Amniotic stem cell (primary cell): ENCODE results near the gene FRS3.
A peak's percentile ranks its signal among the peaks of the same experiment; 100 is the strongest.

ENCODE experiments used
- DNase-seq: peaks from one replicate; lab custom pipeline; 2025; lab: John Stamatoyannopoulos, UW

Gene FRS3

DNA sequence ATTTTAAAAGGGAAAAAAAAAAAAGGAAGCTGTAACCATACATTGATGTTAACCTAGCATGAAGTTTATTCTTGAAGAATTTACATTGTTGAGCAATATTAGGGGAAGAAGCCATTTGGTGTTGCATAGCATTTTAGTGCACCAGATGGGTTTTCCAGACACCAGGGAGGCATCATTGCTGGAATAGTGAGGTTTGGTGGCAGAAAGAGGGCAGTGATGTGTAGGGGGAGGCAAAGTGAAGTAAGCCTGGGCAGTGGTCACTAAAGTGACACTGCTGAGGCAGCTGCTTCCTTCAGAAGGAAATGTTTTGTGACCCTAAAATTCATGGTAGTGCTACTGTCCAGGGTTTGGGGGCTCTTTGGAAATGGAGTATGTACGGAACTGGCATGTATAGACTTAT, 10.3 kb upstream of the FRS3 start:
- no peak for DNase-seq

DNA sequence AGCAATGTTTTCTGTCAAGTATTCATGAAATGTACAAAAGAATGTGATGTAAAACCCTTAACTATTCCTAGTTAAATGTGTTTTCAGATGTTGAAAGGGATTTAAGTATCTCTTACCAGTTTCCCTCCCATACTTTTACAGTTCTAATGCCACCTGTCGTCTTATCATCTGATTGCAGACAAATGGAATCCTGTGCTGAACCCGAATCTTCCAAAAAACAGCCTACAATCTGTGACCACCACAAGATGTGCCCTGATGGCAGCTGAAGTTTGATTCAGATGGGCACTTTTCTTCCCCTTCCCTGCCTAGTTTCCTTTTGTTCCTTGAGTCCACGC, 9.7 kb upstream of the FRS3 start:
- no peak for DNase-seq

DNA sequence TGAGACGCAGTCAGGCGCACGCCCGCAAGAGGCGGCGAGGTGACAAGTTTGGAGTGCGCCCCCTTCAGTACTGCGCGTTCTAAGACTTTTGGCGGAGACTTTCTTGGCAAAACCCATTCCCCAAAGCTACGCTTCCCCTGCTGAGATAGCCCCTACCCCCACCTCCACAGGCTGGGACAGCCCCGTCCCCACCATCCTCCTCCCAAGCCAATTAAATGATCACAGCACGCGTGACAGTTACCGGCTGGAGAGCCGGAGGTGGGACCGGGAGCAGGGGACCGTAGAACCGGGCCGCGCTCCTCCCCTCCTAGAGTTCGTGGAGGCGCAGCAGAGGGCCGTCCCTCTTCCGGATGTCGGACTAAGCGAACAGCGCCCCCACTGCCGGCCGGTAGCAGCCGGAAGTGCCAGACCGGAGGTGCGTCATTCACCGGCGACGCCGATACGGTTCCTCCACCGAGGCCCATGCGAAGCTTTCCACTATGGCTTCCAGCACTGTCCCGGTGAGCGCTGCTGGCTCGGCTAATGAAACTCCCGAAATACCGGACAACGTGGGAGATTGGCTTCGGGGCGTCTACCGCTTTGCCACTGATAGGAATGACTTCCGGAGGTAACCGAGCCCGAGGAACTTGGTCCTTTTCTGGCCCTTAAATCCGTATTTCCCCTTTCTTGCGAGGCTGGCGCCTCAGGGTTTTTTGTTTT, 7.7 kb upstream of the FRS3 start, which contains the start of gene TOMM6:
TOMM6 (plus strand) TSS at position 476 of the 699 bp plus-strand sequence; CDS start at position 480, 4 bp downstream.
- DNase-seq, result peak; percentile 94

DNA sequence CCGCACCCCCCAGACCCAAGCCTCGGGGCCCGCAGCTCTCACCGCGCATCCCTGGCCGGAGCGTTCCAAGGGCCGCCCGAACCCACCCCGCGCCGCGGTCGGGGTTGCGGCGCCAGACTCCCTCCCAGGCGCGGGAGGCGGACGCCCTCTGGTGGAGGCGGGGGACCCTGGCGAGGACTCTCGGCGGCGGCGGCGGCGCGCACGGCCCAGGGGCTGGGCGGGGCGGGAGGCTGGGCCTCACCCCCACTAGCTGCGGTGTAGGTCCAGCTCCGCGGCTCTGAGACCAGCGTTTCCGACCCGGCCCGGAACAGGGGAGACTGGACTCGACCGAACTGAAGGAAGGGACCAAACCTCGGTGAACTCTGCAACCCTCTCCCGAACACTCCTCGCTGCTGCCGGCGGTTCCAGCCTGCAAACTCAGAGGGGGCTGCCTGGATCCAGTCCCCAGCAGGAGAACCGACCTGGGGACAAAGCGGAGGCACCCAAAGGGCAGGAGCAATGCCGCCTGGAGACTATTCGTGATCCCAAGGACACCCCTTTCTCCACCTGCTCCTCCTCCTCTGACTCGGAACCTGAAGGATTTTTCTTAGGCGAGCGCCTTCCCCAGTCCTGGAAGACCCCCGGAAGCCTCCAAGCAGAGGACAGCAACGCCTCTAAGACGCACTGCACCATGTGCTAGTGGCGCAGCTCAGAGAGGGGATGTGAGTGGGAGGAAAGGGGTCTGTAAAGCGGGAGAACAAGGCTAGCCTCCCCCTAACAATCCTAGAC, 6.9 kb upstream of the FRS3 start:
- DNase-seq, result peak; percentile 64

DNA sequence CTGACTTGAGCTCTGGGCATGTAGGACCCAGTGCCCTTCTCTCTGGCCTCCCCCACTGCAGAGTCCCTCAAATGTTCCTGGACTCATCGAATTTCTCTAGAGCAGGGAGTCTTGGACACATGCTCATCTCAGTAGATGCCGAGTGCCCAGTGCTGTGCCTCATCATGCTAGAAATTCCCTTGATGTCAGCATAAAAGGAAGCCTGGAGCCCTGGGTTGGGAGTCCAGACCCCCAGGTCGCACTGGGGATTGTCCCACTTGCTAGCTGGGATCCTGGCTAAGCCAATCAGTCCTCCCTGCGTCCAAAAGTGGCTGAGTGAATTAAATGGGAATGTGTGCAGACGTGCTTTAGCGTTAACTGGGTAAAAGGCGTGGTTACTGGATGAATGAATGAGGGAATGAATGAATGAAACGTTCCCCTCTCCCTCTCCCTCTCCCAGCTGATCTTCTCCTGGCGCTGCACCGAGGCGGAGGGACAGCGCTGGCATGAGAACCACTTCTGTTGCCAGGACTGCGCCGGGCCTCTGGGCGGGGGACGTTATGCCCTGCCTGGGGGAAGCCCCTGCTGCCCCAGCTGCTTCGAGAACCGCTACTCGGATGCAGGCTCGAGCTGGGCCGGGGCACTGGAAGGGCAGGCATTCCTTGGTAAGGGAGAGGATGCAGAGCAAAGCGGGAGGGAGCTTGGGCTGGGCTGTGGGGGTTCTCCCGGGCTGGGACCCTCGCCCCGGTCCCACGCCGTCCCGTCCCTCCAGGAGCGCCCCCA, 6.2 kb upstream of the FRS3 start:
- DNase-seq, result no peak

DNA sequence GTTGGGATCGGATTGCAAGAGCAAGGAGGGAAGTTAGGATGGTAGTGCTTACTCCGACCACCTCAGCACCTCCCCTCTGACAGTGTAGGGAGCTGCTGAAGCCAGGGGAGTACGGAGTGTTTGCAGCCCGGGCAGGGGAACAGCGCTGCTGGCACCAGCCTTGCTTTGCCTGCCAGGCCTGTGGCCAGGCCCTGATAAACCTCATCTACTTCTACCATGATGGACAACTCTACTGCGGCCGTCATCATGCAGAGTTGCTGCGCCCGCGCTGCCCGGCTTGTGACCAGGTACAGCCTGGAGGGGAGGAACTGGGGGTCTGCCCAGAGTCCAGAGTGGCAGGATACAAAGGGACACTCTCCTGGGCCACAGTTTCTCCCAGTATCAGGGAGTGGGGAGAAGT, 5.6 kb upstream of the FRS3 start:
- DNase-seq, result no peak

DNA sequence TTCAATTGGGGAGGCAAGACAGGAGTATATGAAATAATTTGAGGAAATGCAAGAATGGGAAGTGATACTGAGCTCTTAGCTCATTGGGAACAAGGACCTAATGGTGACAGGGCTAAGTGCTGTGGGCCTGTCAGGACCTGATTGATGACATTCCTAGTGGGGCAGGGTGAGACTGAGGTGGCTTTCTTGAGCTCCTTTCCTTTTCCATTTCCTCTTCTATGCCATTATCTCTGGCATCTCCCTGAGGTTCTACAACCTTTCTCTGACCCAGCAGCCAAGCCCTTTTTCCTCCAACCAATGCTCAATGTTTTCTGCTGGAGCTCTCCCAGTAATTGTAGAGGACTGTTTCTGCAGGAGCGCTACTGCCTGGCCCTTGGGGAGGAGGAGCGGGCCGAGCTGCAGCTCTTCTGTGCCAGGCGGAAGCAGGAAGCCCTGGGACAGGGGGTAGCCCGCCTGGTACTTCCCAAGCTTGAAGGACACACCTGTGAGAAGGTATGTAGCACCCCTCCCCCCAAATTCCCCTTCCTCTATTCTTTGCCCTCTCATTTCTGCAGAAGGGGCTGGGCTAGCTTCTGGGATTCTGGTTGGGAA, 5.0 kb upstream of the FRS3 start:
- DNase-seq, result no peak

DNA sequence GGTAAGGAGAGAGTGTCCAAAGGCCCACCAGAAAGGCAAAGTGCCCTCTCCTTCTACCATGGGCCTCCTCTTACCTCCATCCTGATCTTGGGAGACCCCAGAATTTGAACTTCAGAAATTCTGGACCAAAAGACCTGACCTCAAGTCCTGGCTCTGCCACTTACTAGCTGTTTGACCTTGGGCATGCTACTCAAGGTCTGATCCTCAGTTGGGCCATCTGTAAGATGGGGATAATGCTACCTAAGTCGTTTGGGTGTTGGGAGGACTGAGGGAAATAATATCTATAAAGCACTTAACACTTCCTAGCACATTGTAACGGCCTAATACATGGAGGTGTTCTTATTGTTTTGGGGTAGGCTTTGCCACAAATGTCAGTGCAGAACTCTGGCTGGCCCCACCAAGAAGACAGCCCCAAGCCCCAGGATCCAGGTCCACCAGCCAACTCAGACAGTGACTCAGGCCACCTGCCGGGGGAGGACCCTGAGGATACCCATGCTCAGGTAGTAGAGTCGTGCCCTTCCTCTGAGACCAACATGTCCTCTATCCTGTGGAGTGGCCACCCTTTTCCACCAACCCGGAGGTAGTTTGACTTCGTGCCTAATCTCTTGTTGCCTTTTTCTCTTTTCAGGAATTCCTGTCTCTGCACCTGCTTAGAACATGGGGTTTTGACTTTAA, 3.5 kb upstream of the FRS3 start:
- no peak for DNase-seq

DNA sequence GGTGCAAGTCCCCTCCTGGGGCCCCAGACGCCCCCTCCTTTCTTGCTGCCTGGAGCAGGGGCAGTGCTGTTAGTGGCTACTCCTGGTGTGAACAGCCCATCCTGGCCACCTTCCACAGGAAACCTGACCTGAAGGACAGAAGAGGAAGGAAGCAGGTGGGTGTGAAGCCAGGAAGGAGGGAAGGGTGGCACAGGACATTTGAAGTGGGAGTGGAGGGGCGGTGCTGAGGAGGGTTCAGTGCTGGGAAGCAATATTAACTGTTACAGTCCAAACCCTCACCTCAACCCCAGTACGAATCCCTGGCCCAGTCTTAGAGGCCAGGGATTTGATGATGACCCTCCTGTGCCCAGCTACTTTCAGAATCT, 1.6 kb upstream of the FRS3 start:
- DNase-seq, result no peak

DNA sequence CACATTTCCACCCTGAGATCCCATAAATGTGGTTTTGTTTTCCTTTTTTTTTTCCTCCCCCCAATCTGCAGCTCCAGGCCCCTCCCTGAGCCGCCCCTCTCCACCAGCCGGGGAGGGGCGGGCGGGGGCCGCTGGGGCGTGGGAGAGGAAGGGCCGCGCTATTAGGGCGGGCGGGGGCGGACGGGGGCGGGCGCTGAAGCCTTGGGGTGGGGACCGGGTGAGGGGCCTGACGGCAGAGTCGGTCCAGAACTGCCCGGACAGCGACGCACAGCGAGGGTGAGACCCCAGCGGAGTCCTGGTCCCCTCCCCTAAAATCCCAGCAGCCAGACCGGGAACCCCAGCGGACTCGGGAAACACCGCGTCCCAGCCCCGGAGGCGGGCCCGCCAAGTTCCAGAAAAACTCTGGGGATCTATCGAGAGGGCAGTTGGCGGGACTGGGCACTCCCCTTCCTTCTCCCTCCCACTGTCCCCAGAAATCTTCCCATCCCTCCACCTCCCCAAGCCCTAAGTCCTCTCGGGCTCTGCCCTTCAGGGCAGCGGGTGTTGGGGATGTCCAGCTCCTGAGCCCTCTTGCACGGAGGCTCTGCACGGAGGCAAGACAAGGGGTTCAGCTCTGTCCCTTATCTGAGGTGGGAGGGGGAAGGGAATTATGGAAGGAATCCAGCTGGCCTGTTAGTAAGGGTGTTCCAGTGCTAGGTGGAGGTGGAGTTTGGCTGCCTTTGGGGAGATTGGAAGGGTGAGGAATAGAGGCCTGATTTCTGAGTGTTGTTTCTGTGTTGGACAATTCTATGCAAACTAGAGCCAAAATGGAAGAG, 1.1 kb upstream of the FRS3 start, which contains the start of gene PRICKLE4:
PRICKLE4 (plus strand) TSS at position 232 of the 815 bp plus-strand sequence. CDS start 2,692 bp downstream, outside the sequence.
- no peak for DNase-seq

DNA sequence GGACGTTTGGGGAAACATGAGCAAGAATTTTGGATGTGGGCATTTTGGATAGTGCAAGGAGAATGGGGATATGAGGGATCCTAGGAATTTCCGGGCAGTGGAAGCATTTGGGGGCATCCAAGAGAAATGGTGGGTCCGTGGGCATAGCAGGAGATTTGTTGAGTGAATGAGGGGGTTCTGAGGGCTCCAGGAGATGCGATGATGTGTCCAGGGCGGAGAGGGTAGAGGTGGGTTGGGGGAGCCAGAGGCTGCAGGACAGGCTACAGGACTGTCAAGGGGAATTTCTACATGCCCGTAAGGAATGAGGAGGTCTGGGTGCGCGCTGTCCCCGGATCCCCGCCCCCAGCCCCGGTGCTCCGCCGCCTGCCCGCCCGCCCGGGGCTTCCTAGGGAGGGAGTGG, 364 bp downstream of the FRS3 start:
- DNase-seq, result no peak

DNA sequence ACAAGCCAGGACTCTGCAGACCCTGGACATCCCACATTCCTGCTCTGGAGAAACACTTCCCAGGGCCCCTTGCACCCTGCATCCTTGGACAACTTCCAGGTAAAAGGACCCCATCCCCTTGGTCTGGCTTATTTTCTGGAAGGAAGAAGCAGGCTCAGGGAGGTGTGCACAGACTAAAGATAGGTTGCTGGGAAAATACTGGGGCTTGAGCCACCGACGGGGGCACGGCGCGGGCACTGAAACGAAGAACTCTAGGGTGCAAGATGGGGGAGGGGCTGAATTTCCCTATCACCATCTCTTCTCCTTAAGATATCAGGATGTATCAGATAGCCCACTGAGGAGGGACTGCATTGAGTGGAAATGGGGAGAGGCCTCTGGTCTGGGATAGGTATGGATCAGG, 805 bp downstream of the FRS3 start:
- DNase-seq, result no peak

DNA sequence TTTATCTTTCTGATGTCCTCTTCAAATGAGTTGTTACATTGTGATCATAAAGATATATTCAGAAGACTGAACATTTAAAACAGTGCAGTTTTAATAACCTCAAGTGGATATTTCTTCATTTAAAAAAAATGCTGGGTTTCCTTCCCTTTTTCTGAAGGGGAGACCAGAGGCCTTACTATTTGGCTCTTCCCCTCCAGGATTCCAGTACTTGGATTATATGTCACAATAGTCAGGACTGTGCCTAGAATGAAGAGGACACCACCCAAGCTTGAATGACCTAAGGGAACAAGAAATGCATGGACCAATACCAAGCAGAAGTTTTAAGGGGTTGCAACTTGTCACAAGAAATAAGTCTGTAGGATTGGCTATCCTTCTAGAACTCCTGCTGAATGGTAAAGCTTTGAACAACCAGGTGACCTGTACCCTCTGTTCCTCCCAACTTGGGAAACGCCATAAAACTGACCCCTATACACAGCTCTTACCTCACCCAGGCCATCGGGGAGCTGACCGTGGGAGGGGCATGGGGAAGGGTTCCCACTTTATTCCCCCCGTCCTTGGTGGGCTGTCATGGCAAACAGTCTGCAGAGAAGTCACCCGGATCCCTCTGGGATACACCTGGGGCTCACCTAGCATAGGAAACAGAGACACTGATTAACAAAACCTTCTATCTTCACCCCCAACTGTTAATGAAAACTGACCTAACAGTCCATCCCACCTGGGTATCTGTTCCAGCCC, 2.0 kb downstream of the FRS3 start:
- no peak for DNase-seq

DNA sequence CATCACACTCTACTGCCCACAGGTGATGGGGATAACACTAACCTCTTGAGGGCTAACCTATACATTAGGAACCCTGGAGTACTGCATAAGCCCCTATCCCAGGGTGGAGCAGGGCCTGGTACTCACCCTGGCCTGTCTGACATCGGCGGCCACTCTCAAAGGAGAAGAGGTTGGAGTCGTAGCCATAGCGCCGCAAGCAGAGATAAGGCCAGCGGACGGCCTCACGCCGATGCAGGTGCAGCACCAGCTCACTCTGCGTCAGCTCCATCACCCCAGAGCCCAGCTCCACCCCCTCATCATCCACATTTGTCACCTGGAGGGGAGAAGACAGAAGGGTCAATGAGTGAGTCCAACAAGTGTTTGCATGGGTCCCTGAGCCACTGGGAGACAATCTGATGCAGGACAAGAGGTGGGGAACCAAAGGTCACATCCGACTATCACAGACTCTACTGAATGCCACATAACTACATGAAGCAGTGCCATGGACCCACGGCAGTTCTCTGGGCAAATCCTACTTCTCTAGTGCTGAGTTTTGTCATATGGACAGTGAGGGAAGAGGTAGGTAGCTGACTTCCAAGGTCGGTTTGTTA, 4.3 kb downstream of the FRS3 start:
- no peak for DNase-seq

DNA sequence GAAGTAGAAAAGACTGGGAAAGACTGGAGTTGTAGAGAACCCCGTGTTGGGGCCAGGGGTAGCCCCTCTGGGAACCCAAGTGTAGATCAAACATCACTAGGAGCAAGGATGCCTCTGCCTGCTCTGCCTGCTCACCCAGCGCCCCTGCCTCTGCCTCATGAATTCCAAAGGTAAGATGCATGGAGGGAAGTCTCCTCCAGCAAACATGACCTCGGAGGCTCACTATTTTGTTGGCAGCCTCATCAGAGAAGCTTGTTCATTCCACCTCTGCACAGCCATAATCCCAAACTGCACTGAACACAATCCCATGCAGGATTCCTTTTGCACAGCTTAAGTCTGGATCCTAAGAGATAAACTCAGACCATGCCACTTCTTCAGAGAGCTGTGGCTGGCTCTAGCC, 4.9 kb downstream of the FRS3 start:
- DNase-seq, result no peak

DNA sequence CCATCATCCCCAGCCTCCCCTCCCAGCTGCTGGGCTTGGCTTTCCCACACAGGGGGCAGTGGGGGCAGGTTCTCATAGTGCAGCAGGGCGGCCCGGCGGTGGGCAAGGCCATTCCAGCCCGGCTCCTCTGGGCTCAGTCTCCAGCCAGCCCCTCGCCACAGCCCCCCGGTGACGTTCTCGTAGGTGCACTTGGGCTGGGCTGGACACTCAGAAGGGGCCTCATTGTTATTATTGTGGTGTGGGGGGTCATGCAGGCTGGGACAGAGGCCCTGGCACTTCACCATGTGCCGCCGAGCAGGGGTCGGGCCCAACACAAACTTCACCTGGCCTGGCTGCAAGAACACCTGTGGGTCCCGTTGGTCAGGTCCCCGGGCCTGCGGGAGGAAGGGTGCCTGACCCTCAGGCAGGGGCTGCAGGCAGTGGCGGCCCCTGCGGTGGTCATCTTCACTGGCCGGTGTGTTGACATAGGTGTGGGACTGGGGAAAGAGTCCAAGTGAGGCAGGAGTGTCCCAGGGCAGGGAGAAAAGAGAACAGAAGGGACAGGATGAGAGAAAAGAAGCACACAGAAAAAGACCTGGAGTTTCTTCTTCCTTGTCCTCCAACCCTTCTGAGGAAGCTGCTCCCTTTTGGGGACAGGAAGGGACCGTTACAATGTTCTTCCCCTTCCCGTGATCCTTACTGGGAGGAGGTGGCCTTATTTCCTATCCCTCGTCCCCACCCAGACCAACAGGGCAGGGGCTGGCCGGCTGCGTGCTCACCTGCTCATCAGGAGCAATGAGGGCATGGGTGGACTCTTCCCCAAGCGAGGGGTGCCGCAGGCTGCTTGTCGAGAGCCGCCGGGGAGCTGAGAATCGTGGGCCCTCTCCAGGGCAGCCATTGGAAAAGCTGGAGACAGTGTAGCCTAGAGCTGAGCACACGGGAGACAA, 8.4 kb downstream of the FRS3 start:
- no peak for DNase-seq

DNA sequence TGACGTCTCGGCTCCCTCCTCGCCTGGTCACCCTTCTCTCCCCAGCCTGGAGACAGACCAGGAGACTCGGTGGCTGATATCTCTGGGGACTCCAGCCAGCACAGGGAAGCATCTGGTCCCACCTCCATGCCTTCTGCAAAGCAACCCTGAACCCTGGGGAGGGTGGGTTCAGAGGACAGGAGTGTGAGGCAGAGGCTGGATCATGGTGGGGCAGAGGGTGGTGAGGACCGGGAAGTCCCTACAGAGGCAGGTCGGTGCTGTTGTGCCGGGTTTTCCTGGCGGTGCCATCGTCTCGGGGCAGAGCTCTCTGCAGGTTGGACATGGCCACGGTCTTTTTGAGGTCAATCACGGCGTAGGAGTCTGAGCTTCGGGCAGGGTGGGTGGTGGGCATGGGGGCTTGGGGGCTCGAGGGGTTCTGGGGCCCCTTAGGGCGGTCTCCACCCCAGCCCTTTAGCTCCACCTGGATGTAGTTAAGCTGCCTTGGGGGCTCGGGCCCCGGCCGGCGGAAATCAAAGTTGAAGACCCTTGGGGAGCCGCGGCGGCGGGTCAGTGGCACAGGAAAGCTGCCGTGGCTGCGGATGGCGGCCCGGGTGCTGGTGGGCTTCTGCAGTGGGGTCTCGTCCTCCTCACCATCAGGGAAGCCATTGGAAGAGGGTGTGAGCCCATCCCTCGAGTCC, 9.2 kb downstream of the FRS3 start:
- no peak for DNase-seq

DNA sequence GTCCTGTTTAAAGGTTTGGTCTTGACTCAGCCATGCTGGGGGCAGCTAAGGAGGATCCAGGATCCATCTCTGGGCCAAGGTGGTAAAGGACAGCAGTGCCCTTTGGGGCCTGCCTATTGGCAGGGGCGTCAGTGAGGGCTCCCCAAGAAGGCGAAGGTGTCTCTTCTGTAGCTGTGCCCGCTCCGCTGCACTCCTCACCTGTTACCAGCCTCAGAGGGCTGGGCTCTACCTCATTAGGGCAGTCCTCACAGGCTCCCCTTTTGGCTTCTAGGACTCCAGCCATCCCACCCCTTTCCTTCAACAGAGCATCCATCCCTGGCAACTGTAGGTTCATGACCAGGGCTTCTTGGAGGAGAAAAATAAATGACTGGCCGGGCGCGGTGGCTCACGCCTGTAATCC, 10.3 kb downstream of the FRS3 start:
- DNase-seq, result no peak
